K562 (cell line): ENCODE results near the gene OR13C4. TPM values are rescaled to one million over a fixed set of nuclear protein-coding genes. Genes with fewer than 3 reads are reported as not detected.

ENCODE experiments used
- ATAC-seq: fragments of 200-7000 bp; cut with Tn5 transposase; 3 replicates; pipeline ENCODE4 v1.9.1; 2020; ENCODE audit warnings: moderate library complexity
- BruUV-seq: library from RNA; stranded (reverse); fragments of 400-500 nt; replicated peaks from 2 replicates; lab custom pipeline; 2021; lab: Mats Ljungman, UMichigan
- CTCF ChIA-PET: fragments of 300-600 bp; formaldehyde crosslinking; extraction: SDS; loops from one replicate; lab custom pipeline; 2021; ENCODE audit warnings: low intra/inter-chr PET ratio; lab: Yijun Ruan, JAX
- POLR2A ChIA-PET: fragments of 300-600, 350-650 bp; sonication (Branson Sonifier 250); formaldehyde crosslinking; extraction: SDS; loops from one replicate; lab custom pipeline; 2021; ENCODE audit warnings: antibody characterized with exemption, inconsistent platforms; lab: Yijun Ruan, JAX
- DNase-seq, 4 experiments: peaks; one replicate each; pipeline versions ENCODE4 v3.0.0 to v3.0.0-alpha.2; 2011 to 2018; ENCODE audit warnings: low spot score in 3 of 4, mixed read lengths in 3 of 4; ENCODE audit errors: extremely low read depth in 1 of 4
- FAIRE-seq: peaks from 2 replicates; lab custom pipeline; 2011; peaks lifted over from hg19 to GRCh38; lab: Jason Lieb, UNC
- H2AFZ ChIP-seq: 2 replicates; pipeline ENCODE4 v1.6.0; 2011; ENCODE audit warnings: low read depth, low read length, control low read depth, inconsistent platforms
- H3K27ac ChIP-seq: fragments of 200-600 bp; 3 replicates; pipeline ENCODE4 v1.8.0; 2011; ENCODE audit warnings: low read depth, mild to moderate bottlenecking, control low read depth, inconsistent platforms, low read length, moderate library complexity, mixed read lengths; ENCODE audit errors: extremely low read depth
- H3K27me3 ChIP-seq, 2 experiments: fragments of 300-600 bp in 1 of 2; 2 replicates in 1 of 2; 3 replicates in 1 of 2; pipeline versions ENCODE4 v1.6.0 to v1.8.0; 2011; ENCODE audit warnings: inconsistent platforms in 2 of 2, low read length in 2 of 2, mild to moderate bottlenecking in 1 of 2, mixed read lengths in 1 of 2, moderate library complexity in 1 of 2; ENCODE audit not compliant: control insufficient read depth in 2 of 2, insufficient read depth in 2 of 2
- H3K36me3 ChIP-seq: fragments of 300-600 bp; 3 replicates; pipeline ENCODE4 v1.8.0; 2011; ENCODE audit warnings: mild to moderate bottlenecking, low read length, inconsistent platforms; ENCODE audit not compliant: control insufficient read depth, insufficient read depth
- H3K4me1 ChIP-seq, 2 experiments: fragments of 200-600 bp in 1 of 2; replicated peaks in 1 of 2; 2 replicates in 1 of 2; 3 replicates in 1 of 2; pipeline versions ENCODE4 v1.5.1 to v1.8.0; 2011; ENCODE audit warnings: inconsistent platforms in 2 of 2, low read length in 2 of 2, mild to moderate bottlenecking in 1 of 2, mixed read lengths in 1 of 2, moderate library complexity in 1 of 2; ENCODE audit not compliant: control insufficient read depth in 2 of 2, insufficient read depth in 2 of 2
- H3K4me2 ChIP-seq: 2 replicates; pipeline ENCODE4 v1.6.1; 2011; ENCODE audit warnings: low read length, control low read depth, inconsistent platforms, mixed read lengths; ENCODE audit not compliant: insufficient read depth
- H3K4me3 ChIP-seq: fragments of 200-600 bp; sonication (generic), shearing (Covaris generic); 2 replicates; pipeline ENCODE4 v1.5.1; 2016; ENCODE audit warnings: control low read depth, inconsistent platforms
- H3K79me2 ChIP-seq: fragments of 200-600 bp; 3 replicates; pipeline ENCODE4 v1.8.0; 2011; ENCODE audit warnings: low read length, inconsistent platforms; ENCODE audit not compliant: control insufficient read depth, insufficient read depth
- H3K9ac ChIP-seq, 2 experiments: 2 replicates each; pipeline versions ENCODE4 v1.6.0 to v1.6.1; 2011; ENCODE audit warnings: low read depth in 2 of 2, low read length in 2 of 2, control low read depth in 1 of 2, inconsistent platforms in 1 of 2, mild to moderate bottlenecking in 1 of 2, mixed read lengths in 1 of 2; ENCODE audit not compliant: insufficient read depth in 1 of 2
- H3K9me1 ChIP-seq: one replicate; pipeline ENCODE4 v1.6.0; 2011; ENCODE audit warnings: inconsistent platforms, mild to moderate bottlenecking, low read length, moderate library complexity; ENCODE audit not compliant: control insufficient read depth, insufficient read depth
- H3K9me3 ChIP-seq: replicated peaks from 2 replicates; pipeline ENCODE4 v1.5.1; 2011; ENCODE audit warnings: low read depth, low read length, inconsistent platforms; ENCODE audit not compliant: control insufficient read depth, insufficient read depth
- H4K20me1 ChIP-seq: replicated peaks from 2 replicates; pipeline ENCODE4 v1.6.1; 2011; ENCODE audit warnings: low read length, inconsistent platforms, mixed read lengths; ENCODE audit not compliant: control insufficient read depth, insufficient read depth
- CBX1 ChIP-seq: sonication (generic); IDR thresholded peaks from 2 replicates; pipeline ENCODE4 v1.6.1; 2016; ENCODE audit warnings: antibody characterized with exemption, low read depth, mild to moderate bottlenecking
- KLF16 ChIP-seq: IDR thresholded peaks from 2 replicates; pipeline ENCODE4 v1.6.1; 2016; ENCODE audit warnings: antibody characterized with exemption
- MIER1 ChIP-seq: fragments of 450-650 bp; IDR thresholded peaks from 2 replicates; pipeline ENCODE4 v1.6.1; 2016; ENCODE audit warnings: antibody characterized with exemption, mild to moderate bottlenecking, low read depth
- PTRF ChIP-seq: fragments of 450-650 bp; IDR thresholded peaks from 2 replicates; pipeline ENCODE4 v1.6.1; 2016; ENCODE audit warnings: mild to moderate bottlenecking, missing genetic modification characterization, missing compliant biosample characterization
- RAD51 ChIP-seq: fragments of 450-650 bp; IDR thresholded peaks from 2 replicates; pipeline ENCODE4 v1.7.1; 2016; ENCODE audit warnings: low read depth, mild to moderate bottlenecking, borderline replicate concordance
- TBP ChIP-seq: optimal IDR thresholded peaks from 2 replicates; pipeline ENCODE3; 2011; ENCODE audit warnings: low read depth, low read length, improper control_type of control experiment
- ZNF146 ChIP-seq: IDR thresholded peaks from one replicate; pipeline ENCODE4 v1.6.1; 2018; ENCODE audit warnings: missing compliant biosample characterization; ENCODE audit not compliant: unreplicated experiment
- ZNF75A ChIP-seq: fragments of 450-650 bp; formaldehyde crosslinking; IDR thresholded peaks from 2 replicates; pipeline ENCODE4 v1.4.0; 2020; ENCODE audit warnings: mild to moderate bottlenecking
- WGBS: fragments of 100-300 bp; shearing (Covaris generic); methylation state at CpG from one replicate; pipeline ENCODE4 v1.1.6; 2016; ENCODE audit warnings: low coverage, mixed read lengths; ENCODE audit not compliant: insufficient coverage; ENCODE audit errors: missing lambda C conversion rate; 5-methylcytosine and 5-hydroxymethylcytosine counted together
- in situ Hi-C: fragments of 300-500 bp; cut with MboI; formaldehyde crosslinking; loops from 4 replicates; pipeline ENCODE4 v1.15.0; 2018; ENCODE audit warnings: inconsistent platforms, mixed read lengths
- intact Hi-C: fragments of 100-400 bp; cut with micrococcal nuclease; formaldehyde crosslinking; loops from 2 replicates; pipeline ENCODE4 v1.14.2; 2022
- polyA plus RNA-seq, 8 experiments: library from polyadenylated mRNA; depleted of rRNA in 4 of 8; stranded (reverse) in 5 of 8; unstranded in 3 of 8; fragments of >200 nt; fragmentation: Nextera tagmentation in 2 of 8; fragmentation: Illumina TruSeq in 1 of 8; extraction: Ambion mirVana in 2 of 8; extraction: Trizol in 1 of 8; gene quantifications; 2 replicates each; pipeline versions ENCODE4 v1.2.1 to v1.2.3, GENCODE V29; 2011 to 2014; ENCODE audit warnings: inconsistent platforms in 1 of 8, missing spikeins in 1 of 8
- total RNA-seq, 7 experiments: library from RNA; depleted of rRNA in 6 of 7; stranded (reverse); fragments of >200 nt in 6 of 7; fragmentation: Illumina TruSeq in 2 of 7; extraction: Trizol in 2 of 7; gene quantifications; 2 replicates each; pipeline versions ENCODE4 v1.2.1 to v1.2.3, GENCODE V29; 2011 to 2021; ENCODE audit warnings: low replicate concordance in 1 of 7
- TF ChIP-seq, protein P1 (sequence below): sonication (generic); formaldehyde crosslinking; IDR thresholded peaks from 2 replicates; pipeline ENCODE4 v1.8.0; 2022; ENCODE audit warnings: mild to moderate bottlenecking, low read depth, missing genetic modification reagents
- TF ChIP-seq, protein P2 (sequence below): fragments of 200-800 bp; sonication (Bioruptor generic); IDR thresholded peaks from 2 replicates; pipeline ENCODE4 v1.6.1; 2017; ENCODE audit warnings: missing genetic modification characterization, missing compliant biosample characterization
- TF ChIP-seq, protein P3 (sequence below): fragments of 250-450 bp; sonication (Bioruptor Pico); IDR thresholded peaks from 2 replicates; pipeline ENCODE4 v1.4.0; 2020; ENCODE audit warnings: mild to moderate bottlenecking
- TF ChIP-seq, protein P4 (sequence below): sonication (generic); formaldehyde crosslinking; IDR thresholded peaks from 2 replicates; pipeline ENCODE4 v1.8.1; 2023; ENCODE audit warnings: mild to moderate bottlenecking, missing genetic modification reagents

OR13C4 gene
- total and polyA plus RNA-seq, 9 of the 15 experiments (the other 6 are each of a cell fraction or from before 2014, with no cell fraction given), result not detected

DNA sequence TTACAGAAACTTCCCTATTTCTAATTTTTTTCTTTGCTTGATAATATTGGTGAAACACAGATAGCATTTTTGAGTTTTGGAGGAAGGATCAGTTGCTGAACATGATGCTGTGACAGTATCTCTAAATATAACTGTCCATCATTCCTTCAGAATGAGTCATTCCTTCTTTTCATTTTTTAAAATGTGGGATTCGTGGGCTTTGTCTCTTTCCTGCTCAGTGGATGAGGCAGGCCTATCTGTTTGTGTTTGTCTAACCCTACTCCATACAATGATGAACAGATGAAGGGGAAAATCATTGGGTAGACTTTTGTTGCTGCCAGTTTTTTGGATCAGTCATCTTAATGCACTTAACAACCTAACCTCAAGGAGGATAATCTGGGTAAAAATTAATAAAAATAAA is 26.3 kb upstream of the OR13C4 start:
- Histone ChIP-seq H3K9ac (no peak overlapping the region), H3K4me2 (no peak overlapping the region), H3K27ac (no peak overlapping the region), H3K27me3 (no peaks in the 10 kb centered on the region), H2AFZ (no peak overlapping the region), H3K4me3 (no peak overlapping the region), H3K9me3 (no peaks in the 10 kb centered on the region; the same call in 1 of the 2 replicates), H4K20me1 (no peaks in the 10 kb centered on the region), H3K79me2 (no peaks in the 10 kb centered on the region), H3K4me1 (no peaks in the 10 kb centered on the region), H3K36me3 (no peaks in the 10 kb centered on the region), H3K9me1 (no peaks in the 10 kb centered on the region)
- ChIA-PET CTCF (no interaction called here), POLR2A (no interaction called here)
- no TSS peak for BruUV-seq
- ATAC-seq (no peak), FAIRE-seq (no peak), DNase-seq (no peak)
- intact Hi-C loops (no loop called here), in situ Hi-C loops (no loop called here)
- no peak for TF ChIP-seq PTRF (tag)
- TF ChIP-seq TBP, result no peak
- TF ChIP-seq, protein P1, sequence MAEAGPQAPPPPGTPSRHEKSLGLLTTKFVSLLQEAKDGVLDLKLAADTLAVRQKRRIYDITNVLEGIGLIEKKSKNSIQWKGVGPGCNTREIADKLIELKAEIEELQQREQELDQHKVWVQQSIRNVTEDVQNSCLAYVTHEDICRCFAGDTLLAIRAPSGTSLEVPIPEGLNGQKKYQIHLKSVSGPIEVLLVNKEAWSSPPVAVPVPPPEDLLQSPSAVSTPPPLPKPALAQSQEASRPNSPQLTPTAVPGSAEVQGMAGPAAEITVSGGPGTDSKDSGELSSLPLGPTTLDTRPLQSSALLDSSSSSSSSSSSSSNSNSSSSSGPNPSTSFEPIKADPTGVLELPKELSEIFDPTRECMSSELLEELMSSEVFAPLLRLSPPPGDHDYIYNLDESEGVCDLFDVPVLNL (CRISPR knock-in tag), result no peak
- TF ChIP-seq, protein P2, sequence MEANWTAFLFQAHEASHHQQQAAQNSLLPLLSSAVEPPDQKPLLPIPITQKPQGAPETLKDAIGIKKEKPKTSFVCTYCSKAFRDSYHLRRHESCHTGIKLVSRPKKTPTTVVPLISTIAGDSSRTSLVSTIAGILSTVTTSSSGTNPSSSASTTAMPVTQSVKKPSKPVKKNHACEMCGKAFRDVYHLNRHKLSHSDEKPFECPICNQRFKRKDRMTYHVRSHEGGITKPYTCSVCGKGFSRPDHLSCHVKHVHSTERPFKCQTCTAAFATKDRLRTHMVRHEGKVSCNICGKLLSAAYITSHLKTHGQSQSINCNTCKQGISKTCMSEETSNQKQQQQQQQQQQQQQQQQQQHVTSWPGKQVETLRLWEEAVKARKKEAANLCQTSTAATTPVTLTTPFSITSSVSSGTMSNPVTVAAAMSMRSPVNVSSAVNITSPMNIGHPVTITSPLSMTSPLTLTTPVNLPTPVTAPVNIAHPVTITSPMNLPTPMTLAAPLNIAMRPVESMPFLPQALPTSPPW (CRISPR knock-in tag), result no peak
- TF ChIP-seq KLF16, result no peak
- no peak for TF ChIP-seq ZNF146
- TF ChIP-seq RAD51, result no peak
- TF ChIP-seq CBX1, result no peak
- TF ChIP-seq ZNF75A, result no peak
- TF ChIP-seq, protein P3, sequence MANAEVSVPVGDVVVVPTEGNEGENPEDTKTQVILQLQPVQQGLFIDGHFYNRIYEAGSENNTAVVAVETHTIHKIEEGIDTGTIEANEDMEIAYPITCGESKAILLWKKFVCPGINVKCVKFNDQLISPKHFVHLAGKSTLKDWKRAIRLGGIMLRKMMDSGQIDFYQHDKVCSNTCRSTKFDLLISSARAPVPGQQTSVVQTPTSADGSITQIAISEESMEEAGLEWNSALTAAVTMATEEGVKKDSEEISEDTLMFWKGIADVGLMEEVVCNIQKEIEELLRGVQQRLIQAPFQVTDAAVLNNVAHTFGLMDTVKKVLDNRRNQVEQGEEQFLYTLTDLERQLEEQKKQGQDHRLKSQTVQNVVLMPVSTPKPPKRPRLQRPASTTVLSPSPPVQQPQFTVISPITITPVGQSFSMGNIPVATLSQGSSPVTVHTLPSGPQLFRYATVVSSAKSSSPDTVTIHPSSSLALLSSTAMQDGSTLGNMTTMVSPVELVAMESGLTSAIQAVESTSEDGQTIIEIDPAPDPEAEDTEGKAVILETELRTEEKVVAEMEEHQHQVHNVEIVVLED (CRISPR knock-in tag), result no peak
- TF ChIP-seq, protein P4, sequence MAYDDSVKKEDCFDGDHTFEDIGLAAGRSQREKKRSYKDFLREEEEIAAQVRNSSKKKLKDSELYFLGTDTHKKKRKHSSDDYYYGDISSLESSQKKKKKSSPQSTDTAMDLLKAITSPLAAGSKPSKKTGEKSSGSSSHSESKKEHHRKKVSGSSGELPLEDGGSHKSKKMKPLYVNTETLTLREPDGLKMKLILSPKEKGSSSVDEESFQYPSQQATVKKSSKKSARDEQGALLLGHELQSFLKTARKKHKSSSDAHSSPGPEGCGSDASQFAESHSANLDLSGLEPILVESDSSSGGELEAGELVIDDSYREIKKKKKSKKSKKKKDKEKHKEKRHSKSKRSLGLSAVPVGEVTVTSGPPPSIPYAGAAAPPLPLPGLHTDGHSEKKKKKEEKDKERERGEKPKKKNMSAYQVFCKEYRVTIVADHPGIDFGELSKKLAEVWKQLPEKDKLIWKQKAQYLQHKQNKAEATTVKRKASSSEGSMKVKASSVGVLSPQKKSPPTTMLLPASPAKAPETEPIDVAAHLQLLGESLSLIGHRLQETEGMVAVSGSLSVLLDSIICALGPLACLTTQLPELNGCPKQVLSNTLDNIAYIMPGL, result no peak
- TF ChIP-seq MIER1, result no peak
- WGBS, result 0% methylated on average over 1 of the region's 1 CpG
